HG03439 (cell line): Measurements from ENCODE around the gene DDR2.
A peak's percentile ranks its signal among the peaks of the same experiment; 100 is the strongest.
"Not testable (repeated sequence)": the region's sequence is repeated elsewhere in the genome, so short reads cannot be mapped to it uniquely, and the experiment has no call there.

Source experiments
- ATAC-seq: cut with Tn5 transposase; IDR thresholded peaks from one replicate; pipeline ENCODE4 v1.9.1; 2021; ENCODE audit warnings: mild to moderate bottlenecking, moderate library complexity; ENCODE audit not compliant: unreplicated experiment

DDR2 gene

GRCh38 chr1:162717548-162718184, 85.4 kb downstream of the DDR2 start:
- ATAC-seq: no peak

GRCh38 chr1:162719678-162720077, 87.4 kb downstream of the DDR2 start:
- no peak for ATAC-seq

GRCh38 chr1:162720996-162721395, 88.7 kb downstream of the DDR2 start:
- no peak for ATAC-seq

GRCh38 chr1:162721471-162721870, 89.2 kb downstream of the DDR2 start:
- no peak for ATAC-seq

- ATAC-seq: no peak
Measured at GRCh38 chr1:162722036-162722435, 89.8 kb downstream of the DDR2 start.

- no peak for ATAC-seq
Measured at GRCh38 chr1:162724583-162725120, 92.4 kb downstream of the DDR2 start.

GRCh38 chr1:162725301-162725837, 93.1 kb downstream of the DDR2 start:
- ATAC-seq: no peak

GRCh38 chr1:162726555-162726954, 94.3 kb downstream of the DDR2 start:
- no peak for ATAC-seq

GRCh38 chr1:162727493-162727892, 95.2 kb downstream of the DDR2 start:
- not testable (repeated sequence) for ATAC-seq

GRCh38 chr1:162728573-162728972, 96.3 kb downstream of the DDR2 start:
- ATAC-seq: no peak

GRCh38 chr1:162729195-162729774, 97.0 kb downstream of the DDR2 start:
- not testable (repeated sequence) for ATAC-seq

GRCh38 chr1:162732094-162732493, 99.8 kb downstream of the DDR2 start:
- ATAC-seq: no peak

GRCh38 chr1:162732566-162733335, 100.5 kb downstream of the DDR2 start:
- no peak for ATAC-seq

- ATAC-seq: no peak
Measured at GRCh38 chr1:162733336-162733590, 101.0 kb downstream of the DDR2 start.

- ATAC-seq: no peak
Measured at GRCh38 chr1:162734047-162734446, 101.8 kb downstream of the DDR2 start.

- no peak for ATAC-seq
Measured at GRCh38 chr1:162736184-162736583, 103.9 kb downstream of the DDR2 start.

- ATAC-seq: peak; percentile 79
Measured at GRCh38 chr1:162736633-162737067, 104.4 kb downstream of the DDR2 start.

- ATAC-seq: no peak
Measured at GRCh38 chr1:162740755-162741154, 108.5 kb downstream of the DDR2 start.

- ATAC-seq: no peak
Measured at GRCh38 chr1:162741574-162741973, 109.3 kb downstream of the DDR2 start.

GRCh38 chr1:162746264-162746942, 114.1 kb downstream of the DDR2 start:
- not testable (repeated sequence) for ATAC-seq

GRCh38 chr1:162753001-162753658, 120.9 kb downstream of the DDR2 start:
- no peak for ATAC-seq
